Activated T-cell treated with anti-CD3 and anti-CD28 coated beads for 24 hours (primary cell): ENCODE results near the gene TNNI3.
"Not testable (repeated sequence)": the region's sequence is repeated elsewhere in the genome, so short reads cannot be mapped to it uniquely, and the experiment has no call there.

Source experiments
- DNase-seq: peaks from one replicate; pipeline ENCODE4 v3.0.0-alpha.2; 2020; ENCODE audit warnings: low read depth

Gene TNNI3

GRCh38 chr19:55157064-55157908, at the start of gene TNNI3:
TSS of gene TNNI3 (minus strand) at chr19:55157732. CDS start at chr19:55157589, 143 bp downstream.
- no peak for DNase-seq

GRCh38 chr19:55206664-55207500, 49.4 kb upstream of the TNNI3 start:
- DNase-seq, result peak; percentile 32

- not testable (repeated sequence) for DNase-seq
These were observed 44.7 kb upstream of the TNNI3 start for GRCh38 chr19:55202199-55202598.

GRCh38 chr19:55199620-55200204, 42.2 kb upstream of the TNNI3 start:
- DNase-seq, result no peak

GRCh38 chr19:55198651-55199050, 41.1 kb upstream of the TNNI3 start:
- DNase-seq, result no peak

- no peak for DNase-seq
These were observed 40.0 kb upstream of the TNNI3 start for GRCh38 chr19:55197528-55197927.

- DNase-seq, result no peak
These were observed 39.3 kb upstream of the TNNI3 start for GRCh38 chr19:55196803-55197202.

- DNase-seq, result no peak
These were observed 35.9 kb upstream of the TNNI3 start for GRCh38 chr19:55193481-55193880.

GRCh38 chr19:55189403-55189835, 31.9 kb upstream of the TNNI3 start:
- DNase-seq, result no peak

- no peak for DNase-seq
These were observed 31.1 kb upstream of the TNNI3 start for GRCh38 chr19:55188625-55189024.

GRCh38 chr19:55186080-55186479, 28.5 kb upstream of the TNNI3 start:
- DNase-seq, result no peak

- no peak for DNase-seq
These were observed 24.2 kb upstream of the TNNI3 start for GRCh38 chr19:55181740-55182139.

- DNase-seq, result peak; percentile 55
These were observed 22.3 kb upstream of the TNNI3 start, which contains the start of gene SYT5 for GRCh38 chr19:55179606-55180484. TSS of gene SYT5 (minus strand) at chr19:55180289. CDS start at chr19:55179041, 1,248 bp downstream.

GRCh38 chr19:55178781-55179599, 21.5 kb upstream of the TNNI3 start:
- DNase-seq, result peak; percentile 85

- DNase-seq, result no peak
These were observed 18.5 kb upstream of the TNNI3 start for GRCh38 chr19:55176076-55176475.

- no peak for DNase-seq
These were observed 17.8 kb upstream of the TNNI3 start for GRCh38 chr19:55175117-55175867.

GRCh38 chr19:55174425-55175116, 17.0 kb upstream of the TNNI3 start:
- DNase-seq, result no peak

GRCh38 chr19:55173714-55174409, 16.3 kb upstream of the TNNI3 start:
- DNase-seq, result peak; percentile 39
